Activated CD4-positive, CD25-positive, alpha-beta regulatory T cell treated with anti-CD3 and anti-CD28 coated beads, Interleukin-2, amount 50 U/mL, for 16 hours (primary cell): ENCODE measurements around the gene GGTA1.
"Not testable (repeated sequence)": the region's sequence is repeated elsewhere in the genome, so short reads cannot be mapped to it uniquely, and the experiment has no call there.

Experiments used
- DNase-seq: peaks from one replicate; pipeline ENCODE4 v3.0.0-alpha.2; 2020; ENCODE audit warnings: low read depth, low spot score

The GGTA1 gene

GRCh38 chr9:121458449-121458848, 41.2 kb downstream of the GGTA1 start:
- DNase-seq = not testable (repeated sequence)

- no peak for DNase-seq
Observed at GRCh38 chr9:121455527-121456239, 44.0 kb downstream of the GGTA1 start.

GRCh38 chr9:121454972-121455371, 44.7 kb downstream of the GGTA1 start:
- no peak for DNase-seq

GRCh38 chr9:121453232-121453892, 46.3 kb downstream of the GGTA1 start:
- no peak for DNase-seq

- no peak for DNase-seq
Observed at GRCh38 chr9:121452085-121452484, 47.6 kb downstream of the GGTA1 start.

GRCh38 chr9:121451586-121451985, 48.1 kb downstream of the GGTA1 start:
- DNase-seq = no peak

- DNase-seq = no peak
Observed at GRCh38 chr9:121450241-121450640, 49.4 kb downstream of the GGTA1 start.

- DNase-seq = no peak
Observed at GRCh38 chr9:121449786-121450185, 49.9 kb downstream of the GGTA1 start.

GRCh38 chr9:121447321-121447834, 52.3 kb downstream of the GGTA1 start:
- DNase-seq = no peak

- DNase-seq = no peak
Observed at GRCh38 chr9:121445986-121446385, 53.7 kb downstream of the GGTA1 start.

GRCh38 chr9:121443981-121444380, 55.7 kb downstream of the GGTA1 start:
- DNase-seq = no peak

GRCh38 chr9:121441165-121441564, 58.5 kb downstream of the GGTA1 start:
- no peak for DNase-seq

GRCh38 chr9:121439711-121440664, 59.7 kb downstream of the GGTA1 start:
- DNase-seq = no peak

- DNase-seq = no peak
Observed at GRCh38 chr9:121439016-121439415, 60.6 kb downstream of the GGTA1 start.

GRCh38 chr9:121437891-121438290, 61.8 kb downstream of the GGTA1 start:
- no peak for DNase-seq

GRCh38 chr9:121437046-121437445, 62.6 kb downstream of the GGTA1 start:
- not testable (repeated sequence) for DNase-seq

- DNase-seq = no peak
Observed at GRCh38 chr9:121434969-121435368, 64.7 kb downstream of the GGTA1 start.

GRCh38 chr9:121427899-121428298, 71.7 kb downstream of the GGTA1 start:
- DNase-seq = no peak

- DNase-seq = no peak
Observed at GRCh38 chr9:121424024-121424432, 75.6 kb downstream of the GGTA1 start.

GRCh38 chr9:121411993-121412392, 87.7 kb downstream of the GGTA1 start:
- no peak for DNase-seq

- DNase-seq = no peak
Observed at GRCh38 chr9:121405899-121406298, 93.7 kb downstream of the GGTA1 start.
